T-helper 22 cell (primary cell): ENCODE measurements around the gene C1QTNF1.

ENCODE experiments used
- DNase-seq: peaks from one replicate; pipeline ENCODE4 v3.0.0-alpha.2; 2020; ENCODE audit warnings: low read depth

Gene C1QTNF1

DNA sequence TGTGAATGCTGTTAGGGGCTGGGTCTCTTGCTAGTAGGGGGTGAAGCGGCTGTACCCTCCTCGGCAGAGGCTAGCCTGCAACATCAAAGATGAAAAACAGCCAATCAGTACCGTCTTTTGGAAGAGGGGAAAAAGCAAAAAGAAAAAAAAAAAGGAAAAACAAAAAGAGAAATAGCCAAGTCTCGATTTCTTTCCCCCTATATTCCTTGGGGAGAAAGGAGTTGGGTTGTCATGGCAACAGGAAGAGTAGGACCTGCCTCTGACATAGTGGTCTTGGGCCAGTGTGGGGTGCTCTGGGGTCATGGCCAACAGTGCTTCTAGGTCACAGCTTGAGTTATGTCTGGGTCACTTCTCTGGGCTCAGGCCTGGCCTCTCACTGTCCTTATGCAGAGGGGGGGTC is 68.6 kb downstream of the C1QTNF1 start:
- no peak for DNase-seq

DNA sequence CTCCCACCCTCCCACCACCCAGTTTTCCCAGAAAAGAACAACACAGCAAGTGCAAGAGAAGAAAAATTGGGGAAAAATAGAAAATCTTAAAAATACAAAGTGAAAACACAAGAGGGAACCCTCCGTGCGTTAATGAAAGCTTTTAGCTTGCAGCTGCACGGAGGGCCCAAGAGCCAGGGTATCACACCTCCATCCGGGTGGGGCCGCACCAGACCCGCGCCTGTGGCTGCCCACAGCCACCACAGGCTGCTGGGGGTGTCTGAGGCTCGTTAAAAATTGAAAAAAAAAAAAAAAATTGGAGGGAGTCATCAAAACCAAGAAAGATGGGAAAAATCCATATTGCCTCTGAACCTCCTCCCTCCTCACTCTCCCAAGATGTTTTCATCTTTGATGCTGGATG is 69.3 kb downstream of the C1QTNF1 start:
- no peak for DNase-seq

GRCh38 chr17:79094261-79094660 is 70.3 kb downstream of the C1QTNF1 start:
- no peak for DNase-seq

DNA sequence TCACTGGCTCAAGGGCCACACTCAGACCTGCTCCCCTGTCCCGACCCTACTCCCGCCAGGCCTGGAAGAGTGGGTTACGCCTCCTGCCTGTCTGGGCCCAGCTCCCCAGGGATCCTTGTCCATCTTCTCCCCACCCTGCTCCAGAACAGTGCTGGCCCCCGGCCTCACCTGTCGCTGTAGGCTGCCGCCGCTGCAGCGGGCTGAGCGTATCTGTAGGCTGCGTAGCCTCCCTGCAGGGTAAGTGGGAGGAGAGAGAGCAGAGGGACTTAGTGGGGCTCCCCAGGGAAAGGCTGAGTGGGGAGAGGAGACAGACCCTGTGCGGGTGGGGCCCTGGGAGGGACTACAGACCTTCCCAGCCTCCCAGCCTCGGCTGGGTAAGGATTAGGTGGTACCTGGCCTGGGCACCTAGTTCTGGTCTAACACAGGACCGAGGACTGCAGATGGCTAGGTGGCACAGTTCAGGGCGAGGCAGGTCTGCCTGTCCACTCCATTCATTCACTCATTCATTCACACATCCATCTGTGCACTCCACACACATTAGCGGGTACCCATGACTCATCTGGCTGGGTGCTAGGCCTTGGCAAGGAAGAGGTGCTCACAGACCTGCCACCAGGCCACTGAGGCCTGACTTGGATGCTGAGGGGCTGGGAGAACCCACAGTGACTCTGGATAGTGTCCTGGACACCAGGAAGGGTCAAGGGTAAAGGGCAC is 71.5 kb downstream of the C1QTNF1 start:
- no peak for DNase-seq

- no peak for DNase-seq
Measured at GRCh38 chr17:79096477-79096876, 72.5 kb downstream of the C1QTNF1 start.

DNA sequence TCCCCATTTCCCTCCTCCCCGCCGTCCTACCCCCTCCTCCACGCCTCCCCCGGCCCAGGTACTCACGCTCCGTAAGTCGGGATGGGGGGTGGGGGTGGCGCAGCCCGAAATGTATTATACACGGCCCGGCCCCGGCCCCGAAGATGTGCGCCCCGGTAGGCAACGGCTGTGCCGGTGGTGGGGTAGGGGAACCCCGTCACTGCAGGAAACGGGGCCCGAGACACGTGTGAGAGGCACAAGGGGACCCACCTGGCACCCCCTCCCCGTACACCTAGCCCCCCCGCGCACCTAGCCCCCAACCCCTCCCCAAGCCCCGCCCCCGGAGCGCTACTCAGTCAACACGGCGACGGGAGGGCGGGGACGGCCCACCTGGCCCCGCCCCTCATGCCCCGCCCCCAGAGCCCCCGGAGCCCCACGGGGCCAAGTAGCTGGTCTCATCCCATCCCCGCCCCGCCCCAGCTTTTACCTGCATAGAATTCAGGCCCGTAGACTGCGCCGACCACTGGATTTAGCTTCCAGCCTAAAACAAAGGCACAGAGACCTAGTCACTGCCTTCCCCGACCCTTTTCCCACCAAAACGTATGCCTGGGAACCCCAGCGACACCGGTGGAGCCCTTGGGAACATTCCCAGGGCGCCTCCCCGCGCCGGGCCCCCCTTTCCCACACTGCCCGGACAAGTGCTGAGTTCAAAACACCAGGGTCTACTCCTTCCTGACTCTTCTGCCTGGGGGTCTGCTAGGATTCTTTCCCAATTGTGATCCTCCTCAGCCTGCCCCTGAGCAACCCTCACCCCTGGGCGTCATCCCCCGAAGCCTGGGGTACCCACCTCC is 73.5 kb downstream of the C1QTNF1 start:
- no peak for DNase-seq

- no peak for DNase-seq
Measured at GRCh38 chr17:79098282-79098867, 74.4 kb downstream of the C1QTNF1 start.
